HG02938 (cell line): Measurements from ENCODE around the gene TET2.
A peak's percentile ranks its signal among the peaks of the same experiment; 100 is the strongest.
"Not testable (repeated sequence)": the region's sequence is repeated elsewhere in the genome, so short reads cannot be mapped to it uniquely, and the experiment has no call there.

Experiments
- ATAC-seq: cut with Tn5 transposase; IDR thresholded peaks from one replicate; pipeline ENCODE4 v1.9.1; 2021; ENCODE audit warnings: mild to moderate bottlenecking, moderate library complexity; ENCODE audit not compliant: unreplicated experiment

The TET2 gene

GRCh38 chr4:105281124-105281415 is 134.4 kb downstream of the TET2 start:
- ATAC-seq, result no peak

GRCh38 chr4:105282489-105282888 is 135.8 kb downstream of the TET2 start:
- no peak for ATAC-seq

- ATAC-seq, result no peak
Measured at GRCh38 chr4:105283501-105283900, 136.8 kb downstream of the TET2 start.

- ATAC-seq, result no peak
Measured at GRCh38 chr4:105288121-105288520, 141.4 kb downstream of the TET2 start.

GRCh38 chr4:105291925-105292324 is 145.2 kb downstream of the TET2 start:
- no peak for ATAC-seq

- no peak for ATAC-seq
Measured at GRCh38 chr4:105293360-105293759, 146.7 kb downstream of the TET2 start.

GRCh38 chr4:105296672-105297071 is 150.0 kb downstream of the TET2 start:
- no peak for ATAC-seq

GRCh38 chr4:105299027-105299426 is 152.4 kb downstream of the TET2 start:
- ATAC-seq, result not testable (repeated sequence)

GRCh38 chr4:105304085-105304484 is 157.4 kb downstream of the TET2 start:
- no peak for ATAC-seq

GRCh38 chr4:105305019-105305836 is 158.6 kb downstream of the TET2 start:
- ATAC-seq, result peak; percentile 32

- peak; percentile 93 for ATAC-seq
Measured at GRCh38 chr4:105306158-105306781, 159.6 kb downstream of the TET2 start.

GRCh38 chr4:105306820-105307219 is 160.1 kb downstream of the TET2 start:
- ATAC-seq, result no peak

GRCh38 chr4:105318486-105318885 is 171.8 kb downstream of the TET2 start:
- no peak for ATAC-seq

GRCh38 chr4:105327222-105327621 is 180.5 kb downstream of the TET2 start:
- ATAC-seq, result no peak

GRCh38 chr4:105327956-105328355 is 181.3 kb downstream of the TET2 start:
- ATAC-seq, result no peak

- no peak for ATAC-seq
Measured at GRCh38 chr4:105329081-105329480, 182.4 kb downstream of the TET2 start.
